Type B pancreatic cell (in vitro differentiated cells): Measurements from ENCODE around the gene TMEM259. TPM values are rescaled to one million over a fixed set of nuclear protein-coding genes. Genes with fewer than 3 reads are reported as not detected.

Source experiments
- DNase-seq: peaks from one replicate; pipeline ENCODE4 v3.0.0; 2021; ENCODE audit warnings: mixed read lengths; ENCODE audit not compliant: unreplicated experiment; ENCODE audit errors: extremely low spot score
- H3K27ac Mint-ChIP-seq: 2 replicates; pipeline ENCODE4 v1.8.0; 2021; ENCODE audit warnings: mild to moderate bottlenecking, mixed read lengths
- H3K27me3 Mint-ChIP-seq: 2 replicates; pipeline ENCODE4 v1.8.0; 2021; ENCODE audit warnings: mixed read lengths
- H3K36me3 Mint-ChIP-seq: 2 replicates; pipeline ENCODE4 v1.8.0; 2021; ENCODE audit warnings: mixed read lengths
- H3K4me1 Mint-ChIP-seq: one replicate; pipeline ENCODE4 v1.8.0; 2021; ENCODE audit warnings: mixed read lengths; ENCODE audit not compliant: unreplicated experiment
- H3K4me3 Mint-ChIP-seq: 2 replicates; pipeline ENCODE4 v1.8.0; 2021; ENCODE audit warnings: mild to moderate bottlenecking, mixed read lengths
- H3K9me3 Mint-ChIP-seq: 2 replicates; pipeline ENCODE4 v1.8.0; 2021; ENCODE audit warnings: mixed read lengths
- total RNA-seq: library from RNA; stranded (reverse); gene quantifications from 2 replicates; pipeline ENCODE4 v1.2.1, GENCODE V29; 2021; ENCODE audit warnings: low replicate concordance
- TF ChIP-seq, protein P1 (sequence below): fragments of 200-600 bp; sonication (generic); conservative IDR thresholded peaks from 2 replicates; pipeline ENCODE4 v1.5.0; 2021; ENCODE audit warnings: antibody characterized with exemption, mild to moderate bottlenecking

Gene TMEM259
- total RNA-seq, 1 donor from 2014 or later, result 173 TPM

GRCh38 chr19:995051-995827, 25.7 kb downstream of the TMEM259 start:
- H3K27me3 Mint-ChIP-seq, result peaks cover 42% of the 10 kb centered on the region
- peaks cover 3% of the 10 kb centered on the region for H3K36me3 Mint-ChIP-seq
- no peak overlapping the region for H3K4me3 Mint-ChIP-seq
- TF ChIP-seq, protein P1, sequence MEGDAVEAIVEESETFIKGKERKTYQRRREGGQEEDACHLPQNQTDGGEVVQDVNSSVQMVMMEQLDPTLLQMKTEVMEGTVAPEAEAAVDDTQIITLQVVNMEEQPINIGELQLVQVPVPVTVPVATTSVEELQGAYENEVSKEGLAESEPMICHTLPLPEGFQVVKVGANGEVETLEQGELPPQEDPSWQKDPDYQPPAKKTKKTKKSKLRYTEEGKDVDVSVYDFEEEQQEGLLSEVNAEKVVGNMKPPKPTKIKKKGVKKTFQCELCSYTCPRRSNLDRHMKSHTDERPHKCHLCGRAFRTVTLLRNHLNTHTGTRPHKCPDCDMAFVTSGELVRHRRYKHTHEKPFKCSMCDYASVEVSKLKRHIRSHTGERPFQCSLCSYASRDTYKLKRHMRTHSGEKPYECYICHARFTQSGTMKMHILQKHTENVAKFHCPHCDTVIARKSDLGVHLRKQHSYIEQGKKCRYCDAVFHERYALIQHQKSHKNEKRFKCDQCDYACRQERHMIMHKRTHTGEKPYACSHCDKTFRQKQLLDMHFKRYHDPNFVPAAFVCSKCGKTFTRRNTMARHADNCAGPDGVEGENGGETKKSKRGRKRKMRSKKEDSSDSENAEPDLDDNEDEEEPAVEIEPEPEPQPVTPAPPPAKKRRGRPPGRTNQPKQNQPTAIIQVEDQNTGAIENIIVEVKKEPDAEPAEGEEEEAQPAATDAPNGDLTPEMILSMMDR, result no peak
- no peaks in the 10 kb centered on the region for H3K9me3 Mint-ChIP-seq
- DNase-seq, result no peak
- peaks cover 5% of the 10 kb centered on the region for H3K4me1 Mint-ChIP-seq
- no peak overlapping the region for H3K27ac Mint-ChIP-seq

DNA sequence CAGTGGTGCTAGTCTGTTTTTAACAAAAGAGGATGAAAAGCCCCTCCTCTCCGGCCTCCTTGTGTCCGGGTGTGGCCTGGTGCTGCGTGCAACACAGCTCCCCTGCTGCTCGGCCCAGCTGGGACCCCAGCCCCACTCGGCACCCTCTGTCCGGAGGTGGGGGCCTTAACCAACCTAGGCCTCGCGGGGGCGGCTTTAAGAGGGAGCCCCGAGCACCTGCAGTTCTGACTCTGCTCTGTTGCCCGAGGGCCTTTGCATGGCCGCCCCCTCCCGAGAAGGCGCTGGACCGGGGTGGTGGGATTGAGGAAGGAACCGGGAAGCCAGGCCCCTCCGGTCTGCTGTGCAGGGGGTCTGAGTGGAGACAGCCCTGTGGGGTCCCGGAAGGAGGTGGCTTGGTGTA, 26.4 kb downstream of the TMEM259 start:
- H3K9me3 Mint-ChIP-seq, result no peaks in the 10 kb centered on the region
- TF ChIP-seq, protein P1, result no peak
- DNase-seq, result no peak

DNA sequence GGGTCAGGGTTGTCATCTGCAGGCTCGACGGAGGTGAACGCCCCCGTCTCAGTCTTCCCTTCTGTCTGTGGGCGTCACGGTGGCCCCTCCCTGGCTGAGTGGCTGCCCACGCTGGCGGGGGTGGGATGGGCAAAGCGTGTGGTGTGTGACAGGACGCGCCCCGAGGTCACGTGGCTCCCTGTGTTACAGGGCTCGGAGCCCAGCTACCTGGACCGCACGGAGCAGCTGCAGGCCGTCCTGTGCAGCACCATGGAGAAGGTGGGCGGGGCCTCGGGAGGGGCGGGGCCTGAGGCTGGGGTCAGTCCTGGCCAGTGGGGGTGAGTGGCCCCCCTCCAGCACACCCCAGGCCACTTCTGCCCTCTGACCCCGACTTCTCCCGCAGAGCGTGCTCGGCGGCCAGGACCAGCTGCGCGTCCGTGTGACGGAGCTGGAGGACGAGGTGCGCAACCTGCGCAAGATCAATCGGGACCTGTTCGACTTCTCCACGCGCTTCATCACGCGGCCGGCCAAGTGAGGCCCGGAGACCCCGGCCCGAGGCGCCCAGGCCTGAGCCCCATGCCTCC, 27.0 kb downstream of the TMEM259 start:
- H3K27me3 Mint-ChIP-seq, result peaks cover 31% of the 10 kb centered on the region
- no peak overlapping the region for H3K27ac Mint-ChIP-seq
- DNase-seq, result no peak
- H3K36me3 Mint-ChIP-seq, result peaks cover 3% of the 10 kb centered on the region
- no peaks in the 10 kb centered on the region for H3K9me3 Mint-ChIP-seq
- H3K4me3 Mint-ChIP-seq, result no peak overlapping the region
- TF ChIP-seq, protein P1, result no peak
- no peaks in the 10 kb centered on the region for H3K4me1 Mint-ChIP-seq

More for the DNA sequence above, 26.4 kb downstream of the TMEM259 start:
- peaks cover 37% of the 10 kb centered on the region for H3K27me3 Mint-ChIP-seq
- peaks cover 3% of the 10 kb centered on the region for H3K36me3 Mint-ChIP-seq
- H3K4me3 Mint-ChIP-seq, result no peak overlapping the region
- H3K27ac Mint-ChIP-seq, result no peak overlapping the region
- H3K4me1 Mint-ChIP-seq, result peaks cover 5% of the 10 kb centered on the region

- DNase-seq, result no peak
- Mint-ChIP-seq H3K4me3 (no peak overlapping the region), H3K4me1 (no peaks in the 10 kb centered on the region), H3K27me3 (peaks cover 27% of the 10 kb centered on the region), H3K36me3 (peaks cover 3% of the 10 kb centered on the region), H3K27ac (no peak overlapping the region), H3K9me3 (no peaks in the 10 kb centered on the region)
- TF ChIP-seq, protein P1, result no peak
Measured at GRCh38 chr19:993361-993830, 27.5 kb downstream of the TMEM259 start.

DNA sequence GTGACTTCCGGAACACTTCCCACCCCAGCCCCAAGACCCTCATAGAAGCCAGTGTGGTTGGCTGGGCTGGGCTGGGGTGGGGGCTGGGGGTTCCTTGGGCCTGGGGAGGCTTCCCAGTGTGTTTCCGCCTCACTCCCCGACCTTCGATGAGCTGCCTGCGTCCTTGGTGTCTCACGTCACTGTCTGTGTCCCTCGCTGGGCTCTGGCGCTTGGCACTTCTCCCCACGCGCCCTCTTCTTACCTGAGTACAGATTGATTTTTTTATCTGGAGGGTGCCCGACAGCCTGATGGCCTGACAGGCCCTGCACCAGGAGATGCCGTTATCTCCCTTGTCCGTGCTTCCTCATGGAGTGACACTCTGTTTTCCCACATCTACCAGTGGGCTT, 28.3 kb downstream of the TMEM259 start:
- Mint-ChIP-seq H3K27ac (no peak overlapping the region), H3K9me3 (no peaks in the 10 kb centered on the region), H3K4me1 (no peaks in the 10 kb centered on the region), H3K36me3 (peaks cover 3% of the 10 kb centered on the region), H3K27me3 (peaks cover 20% of the 10 kb centered on the region), H3K4me3 (no peak overlapping the region)
- TF ChIP-seq, protein P1, result no peak
- no peak for DNase-seq
